ENCODE results near the gene SNX6.

- TF ChIP-seq CTCF (IDR thresholded peaks at IDR 0.05; ENCODE audit: low read length) (no peak), EZH2 (IDR thresholded peaks at IDR 0.05; ENCODE audit: borderline replicate concordance, low read length) (no peak)
Measured at GRCh38 chr14:34536951-34537676, 92.8 kb downstream of the SNX6 start.

Measured in OCI-LY1 (cell line).